ENCODE results near the gene TRPC3. TPM values are rescaled to one million over a fixed set of nuclear protein-coding genes. Genes with fewer than 3 reads are reported as not detected.

The TRPC3 gene
- total and polyA plus RNA-seq, 2 of the 8 experiments (the other 6 are each of a cell fraction or from before 2014, with no cell fraction given): 0.37 to 0.41 TPM

GRCh38 chr4:121998024-121998423 lies 46.2 kb upstream of the TRPC3 start:
- DNase-seq (ENCODE audit: low read depth in 1 of 2, low spot score in 2 of 2): no peak
- ChIA-PET POLR2A (ENCODE audit: partially characterized antibody) (interaction anchor here (1.4 kb wide), 1 partner anchor 9 kb away, joined by 3 read pairs; no protein-coding TSS in a partner anchor), CTCF (ENCODE audit: partially characterized antibody) (interaction anchor here (0.6 to 3.5 kb wide), 13 partner anchors 8 to 445 kb away, joined by 3 to 19 read pairs (median 3); no protein-coding TSS in a partner anchor)
- Histone ChIP-seq H3K27ac (ENCODE audit: low read depth, low read length) (no peak overlapping the region), H2AFZ (ENCODE audit: low read length) (0 out of 2 replicates have a peak overlapping the region, but pooled peaks have one; percentile 50), H3K4me1 (replicated peaks in 1 of 4; ENCODE audit: control insufficient read depth in 3 of 4, insufficient read depth in 4 of 4, low read length in 3 of 4) (no peaks in the 10 kb centered on the region), H3K4me3 (ENCODE audit: extremely low read depth in 1 of 4, insufficient read depth in 2 of 4, low read depth in 3 of 4, low read length in 4 of 4) (no peak overlapping the region), H3K9ac (replicated peaks in 1 of 4; ENCODE audit: extremely low read depth in 1 of 4, low read depth in 3 of 4, low read length in 3 of 4) (no peak overlapping the region), H2BK15ac (ENCODE audit: low read length) (no peak overlapping the region), H2BK5ac (ENCODE audit: low read depth, low read length) (no peak overlapping the region), H4K5ac (ENCODE audit: insufficient read length, low read depth, low read length) (no peak overlapping the region), H3K4me2 (ENCODE audit: insufficient read depth in 1 of 2, low read depth in 2 of 2, low read length in 2 of 2) (no peak overlapping the region), H4K8ac (ENCODE audit: extremely low read depth, insufficient read depth, low read length) (no peak overlapping the region), H2AK5ac (ENCODE audit: low read depth, low read length) (no peak overlapping the region), H3K18ac (ENCODE audit: extremely low read depth, low read length) (no peak overlapping the region), H3K56ac (replicated peaks; ENCODE audit: insufficient read length, low read depth, low read length) (no peak overlapping the region), H2BK120ac (replicated peaks; ENCODE audit: low read depth, low read length) (no peak overlapping the region), H2BK20ac (ENCODE audit: low read length) (no peak overlapping the region), H3K23me2 (ENCODE audit: low read depth, low read length) (no peaks in the 10 kb centered on the region), H3K23ac (ENCODE audit: insufficient read length) (no peak overlapping the region), H3K27me3 (replicated peaks in 1 of 4; ENCODE audit: control insufficient read depth in 3 of 4, extremely low read depth in 1 of 4, insufficient read depth in 3 of 4, low read length in 3 of 4) (no peaks in the 10 kb centered on the region), H3K36me3 (ENCODE audit: control insufficient read depth in 2 of 4, insufficient read depth in 4 of 4, low read length in 3 of 4) (no peaks in the 10 kb centered on the region), H3K4ac (replicated peaks; ENCODE audit: insufficient read length, low read depth, low read length) (no peak overlapping the region), H2BK12ac (ENCODE audit: low read depth, low read length) (no peak overlapping the region), H3K14ac (ENCODE audit: insufficient read length) (no peak overlapping the region), H3K9me3 (ENCODE audit: insufficient read depth in 2 of 2, low read depth in 1 of 2, low read length in 1 of 2) (no peaks in the 10 kb centered on the region), H4K20me1 (replicated peaks in 1 of 2; ENCODE audit: control insufficient read depth in 1 of 2, insufficient read depth in 2 of 2, low read length in 2 of 2) (no peaks in the 10 kb centered on the region), H3K79me1 (ENCODE audit: low read depth, low read length) (no peaks in the 10 kb centered on the region), H3K79me2 (ENCODE audit: control insufficient read depth in 1 of 2, insufficient read depth in 2 of 2, low read length in 2 of 2) (no peaks in the 10 kb centered on the region), H4K91ac (replicated peaks; ENCODE audit: insufficient read length, low read length) (no peak overlapping the region)
- FAIRE-seq: no peak
- 57% methylated on average over 4 of the region's 4 CpGs; no CpG with 5 or more reads in 1 of the 2 experiments for WGBS, 2 experiments (ENCODE audit: extremely low coverage in 1 of 2, insufficient coverage in 1 of 2, insufficient read length in 1 of 2, insufficient replicate concordance in 2 of 2, low coverage in 1 of 2, low lambda C conversion rate in 2 of 2, missing lambda C conversion rate in 1 of 2)
- no peak for TF ChIP-seq CEBPB (IDR thresholded peaks at IDR 0.05; ENCODE audit: low read depth, low read length)
- no peak for TF ChIP-seq POLR2AphosphoS5 (IDR thresholded peaks at IDR 0.05; ENCODE audit: low read depth, low read length)
- no peak for TF ChIP-seq CHD1 (IDR thresholded peaks at IDR 0.05; ENCODE audit: low read depth, low read length)
- TF ChIP-seq JUN (IDR thresholded peaks at IDR 0.05; ENCODE audit: low read depth, low read length): no peak
- TF ChIP-seq SP4 (IDR thresholded peaks at IDR 0.05; ENCODE audit: low read length): no peak
- TF ChIP-seq, protein P1, sequence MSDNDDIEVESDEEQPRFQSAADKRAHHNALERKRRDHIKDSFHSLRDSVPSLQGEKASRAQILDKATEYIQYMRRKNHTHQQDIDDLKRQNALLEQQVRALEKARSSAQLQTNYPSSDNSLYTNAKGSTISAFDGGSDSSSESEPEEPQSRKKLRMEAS (IDR thresholded peaks at IDR 0.05): peak; percentile 81
- no peak for TF ChIP-seq TAF7 (optimal IDR thresholded peaks at IDR 0.05; ENCODE audit: borderline replicate concordance, low read depth, low read length)
- TF ChIP-seq, protein P2, sequence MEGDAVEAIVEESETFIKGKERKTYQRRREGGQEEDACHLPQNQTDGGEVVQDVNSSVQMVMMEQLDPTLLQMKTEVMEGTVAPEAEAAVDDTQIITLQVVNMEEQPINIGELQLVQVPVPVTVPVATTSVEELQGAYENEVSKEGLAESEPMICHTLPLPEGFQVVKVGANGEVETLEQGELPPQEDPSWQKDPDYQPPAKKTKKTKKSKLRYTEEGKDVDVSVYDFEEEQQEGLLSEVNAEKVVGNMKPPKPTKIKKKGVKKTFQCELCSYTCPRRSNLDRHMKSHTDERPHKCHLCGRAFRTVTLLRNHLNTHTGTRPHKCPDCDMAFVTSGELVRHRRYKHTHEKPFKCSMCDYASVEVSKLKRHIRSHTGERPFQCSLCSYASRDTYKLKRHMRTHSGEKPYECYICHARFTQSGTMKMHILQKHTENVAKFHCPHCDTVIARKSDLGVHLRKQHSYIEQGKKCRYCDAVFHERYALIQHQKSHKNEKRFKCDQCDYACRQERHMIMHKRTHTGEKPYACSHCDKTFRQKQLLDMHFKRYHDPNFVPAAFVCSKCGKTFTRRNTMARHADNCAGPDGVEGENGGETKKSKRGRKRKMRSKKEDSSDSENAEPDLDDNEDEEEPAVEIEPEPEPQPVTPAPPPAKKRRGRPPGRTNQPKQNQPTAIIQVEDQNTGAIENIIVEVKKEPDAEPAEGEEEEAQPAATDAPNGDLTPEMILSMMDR (IDR thresholded peaks at IDR 0.05; ENCODE audit: control extremely low read depth in 1 of 3, insufficient read depth in 1 of 3, low read depth in 1 of 3, low read length in 3 of 3): peak; percentile 15 to 64 (median 42); a peak in 3 of 4 replicates
- no peak for TF ChIP-seq NRF1 (IDR thresholded peaks at IDR 0.05; ENCODE audit: low read depth, low read length)
- TF ChIP-seq, protein P3, sequence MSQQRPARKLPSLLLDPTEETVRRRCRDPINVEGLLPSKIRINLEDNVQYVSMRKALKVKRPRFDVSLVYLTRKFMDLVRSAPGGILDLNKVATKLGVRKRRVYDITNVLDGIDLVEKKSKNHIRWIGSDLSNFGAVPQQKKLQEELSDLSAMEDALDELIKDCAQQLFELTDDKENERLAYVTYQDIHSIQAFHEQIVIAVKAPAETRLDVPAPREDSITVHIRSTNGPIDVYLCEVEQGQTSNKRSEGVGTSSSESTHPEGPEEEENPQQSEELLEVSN (IDR thresholded peaks at IDR 0.05): peak; percentile 72
- no peak for TF ChIP-seq ZNF274 (IDR thresholded peaks at IDR 0.05; ENCODE audit: borderline replicate concordance, extremely low read depth, low read length)
